Thyroid gland (tissue), 4 donors: ENCODE results near the gene LRRC42.

ENCODE experiments used
- POLR2A ChIP-seq, 2 donors: fragments of 450-650 bp; IDR thresholded peaks; one replicate each; pipeline ENCODE4 v1.6.1; 2017; ENCODE audit warnings: antibody characterized with exemption in 2 of 2, mild to moderate bottlenecking in 2 of 2, moderate library complexity in 1 of 2
- TF ChIP-seq, protein P1 (sequence below), 6 experiments: fragments of 200-600 bp in 3 of 6; fragments of 450-650 bp in 3 of 6; sonication (generic) in 3 of 6; IDR thresholded peaks; one replicate each; pipeline ENCODE4 v1.5.1; 2016 to 2019; ENCODE audit warnings: antibody characterized with exemption in 6 of 6, mild to moderate bottlenecking in 2 of 6, inconsistent platforms in 1 of 6, moderate library complexity in 1 of 6

DNA sequence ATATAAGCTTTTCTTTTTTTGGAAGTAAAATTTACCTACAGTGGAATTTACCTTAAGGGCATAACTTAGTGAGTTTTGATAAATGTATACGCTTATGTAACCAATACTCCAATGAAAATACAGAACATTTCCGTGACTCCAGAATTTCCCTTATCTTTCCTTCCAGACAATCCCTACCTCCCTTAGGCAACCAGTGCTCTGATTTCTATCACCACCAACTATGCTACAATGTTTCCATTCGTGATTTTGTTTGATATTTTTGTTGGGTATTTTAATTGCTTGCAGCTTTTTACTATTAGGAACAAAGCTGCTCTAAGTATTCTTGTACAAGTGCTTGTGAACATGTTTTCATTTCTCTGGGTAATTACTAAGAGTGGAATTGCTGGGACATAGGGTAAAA is 15.2 kb upstream of the LRRC42 start:
- no peak for TF ChIP-seq POLR2A (IDR thresholded peaks at IDR 0.05)
- TF ChIP-seq, protein P1, sequence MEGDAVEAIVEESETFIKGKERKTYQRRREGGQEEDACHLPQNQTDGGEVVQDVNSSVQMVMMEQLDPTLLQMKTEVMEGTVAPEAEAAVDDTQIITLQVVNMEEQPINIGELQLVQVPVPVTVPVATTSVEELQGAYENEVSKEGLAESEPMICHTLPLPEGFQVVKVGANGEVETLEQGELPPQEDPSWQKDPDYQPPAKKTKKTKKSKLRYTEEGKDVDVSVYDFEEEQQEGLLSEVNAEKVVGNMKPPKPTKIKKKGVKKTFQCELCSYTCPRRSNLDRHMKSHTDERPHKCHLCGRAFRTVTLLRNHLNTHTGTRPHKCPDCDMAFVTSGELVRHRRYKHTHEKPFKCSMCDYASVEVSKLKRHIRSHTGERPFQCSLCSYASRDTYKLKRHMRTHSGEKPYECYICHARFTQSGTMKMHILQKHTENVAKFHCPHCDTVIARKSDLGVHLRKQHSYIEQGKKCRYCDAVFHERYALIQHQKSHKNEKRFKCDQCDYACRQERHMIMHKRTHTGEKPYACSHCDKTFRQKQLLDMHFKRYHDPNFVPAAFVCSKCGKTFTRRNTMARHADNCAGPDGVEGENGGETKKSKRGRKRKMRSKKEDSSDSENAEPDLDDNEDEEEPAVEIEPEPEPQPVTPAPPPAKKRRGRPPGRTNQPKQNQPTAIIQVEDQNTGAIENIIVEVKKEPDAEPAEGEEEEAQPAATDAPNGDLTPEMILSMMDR (IDR thresholded peaks at IDR 0.05): no peak
